Nephron progenitor cell (in vitro differentiated cells): ENCODE results near the gene RAB4B.

Experiments used
- DNase-seq: peaks from one replicate; pipeline ENCODE4 v3.0.0; 2021
- H3K27ac Mint-ChIP-seq: 2 replicates; pipeline ENCODE4 v1.8.0; 2021; ENCODE audit warnings: mild to moderate bottlenecking, moderate library complexity, mixed read lengths
- H3K27me3 Mint-ChIP-seq: 2 replicates; pipeline ENCODE4 v1.8.0; 2021; ENCODE audit warnings: mild to moderate bottlenecking, low read depth, mixed read lengths; ENCODE audit not compliant: poor library complexity
- H3K36me3 Mint-ChIP-seq: 2 replicates; pipeline ENCODE4 v1.8.0; 2021; ENCODE audit warnings: low read depth, mixed read lengths
- H3K4me1 Mint-ChIP-seq: 2 replicates; pipeline ENCODE4 v1.8.0; 2021; ENCODE audit warnings: mixed read lengths
- H3K4me3 Mint-ChIP-seq: 2 replicates; pipeline ENCODE4 v1.8.0; 2021; ENCODE audit warnings: mild to moderate bottlenecking, moderate library complexity, mixed read lengths
- H3K9me3 Mint-ChIP-seq: 2 replicates; pipeline ENCODE4 v1.8.0; 2021; ENCODE audit warnings: mild to moderate bottlenecking, moderate library complexity, mixed read lengths
- TF ChIP-seq, protein P1 (sequence below): fragments of 200-600 bp; sonication (generic); IDR thresholded peaks from 2 replicates; pipeline ENCODE4 v1.5.0; 2021; ENCODE audit warnings: antibody characterized with exemption

The RAB4B gene

DNA sequence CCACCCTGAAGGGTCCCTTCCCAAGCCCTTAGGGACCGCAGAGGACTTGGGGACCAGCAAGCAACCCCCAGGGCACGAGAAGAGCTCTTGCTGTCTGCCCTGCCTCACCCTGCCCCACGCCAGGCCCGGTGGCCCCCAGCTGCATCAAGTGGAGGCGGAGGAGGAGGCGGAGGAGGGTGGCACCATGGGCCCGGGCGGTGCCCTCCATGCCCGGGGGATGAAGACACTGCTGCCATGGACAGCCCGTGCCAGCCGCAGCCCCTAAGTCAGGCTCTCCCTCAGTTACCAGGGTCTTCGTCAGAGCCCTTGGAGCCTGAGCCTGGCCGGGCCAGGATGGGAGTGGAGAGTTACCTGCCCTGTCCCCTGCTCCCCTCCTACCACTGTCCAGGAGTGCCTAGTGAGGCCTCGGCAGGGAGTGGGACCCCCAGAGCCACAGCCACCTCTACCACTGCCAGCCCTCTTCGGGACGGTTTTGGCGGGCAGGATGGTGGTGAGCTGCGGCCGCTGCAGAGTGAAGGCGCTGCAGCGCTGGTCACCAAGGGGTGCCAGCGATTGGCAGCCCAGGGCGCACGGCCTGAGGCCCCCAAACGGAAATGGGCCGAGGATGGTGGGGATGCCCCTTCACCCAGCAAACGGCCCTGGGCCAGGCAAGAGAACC is 22.4 kb downstream of the RAB4B start:
- no peak for DNase-seq
- Mint-ChIP-seq H3K27ac (peak overlapping the region; percentile 98), H3K4me1 (peaks cover 60% of the 10 kb centered on the region), H3K36me3 (peaks cover 9% of the 10 kb centered on the region), H3K4me3 (peak overlapping the region; percentile 97), H3K27me3 (no peaks in the 10 kb centered on the region), H3K9me3 (no peaks in the 10 kb centered on the region)
- TF ChIP-seq, protein P1, sequence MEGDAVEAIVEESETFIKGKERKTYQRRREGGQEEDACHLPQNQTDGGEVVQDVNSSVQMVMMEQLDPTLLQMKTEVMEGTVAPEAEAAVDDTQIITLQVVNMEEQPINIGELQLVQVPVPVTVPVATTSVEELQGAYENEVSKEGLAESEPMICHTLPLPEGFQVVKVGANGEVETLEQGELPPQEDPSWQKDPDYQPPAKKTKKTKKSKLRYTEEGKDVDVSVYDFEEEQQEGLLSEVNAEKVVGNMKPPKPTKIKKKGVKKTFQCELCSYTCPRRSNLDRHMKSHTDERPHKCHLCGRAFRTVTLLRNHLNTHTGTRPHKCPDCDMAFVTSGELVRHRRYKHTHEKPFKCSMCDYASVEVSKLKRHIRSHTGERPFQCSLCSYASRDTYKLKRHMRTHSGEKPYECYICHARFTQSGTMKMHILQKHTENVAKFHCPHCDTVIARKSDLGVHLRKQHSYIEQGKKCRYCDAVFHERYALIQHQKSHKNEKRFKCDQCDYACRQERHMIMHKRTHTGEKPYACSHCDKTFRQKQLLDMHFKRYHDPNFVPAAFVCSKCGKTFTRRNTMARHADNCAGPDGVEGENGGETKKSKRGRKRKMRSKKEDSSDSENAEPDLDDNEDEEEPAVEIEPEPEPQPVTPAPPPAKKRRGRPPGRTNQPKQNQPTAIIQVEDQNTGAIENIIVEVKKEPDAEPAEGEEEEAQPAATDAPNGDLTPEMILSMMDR: no peak

GRCh38 chr19:40800997-40801377 is 22.9 kb downstream of the RAB4B start:
- Mint-ChIP-seq H3K27ac (no peak overlapping the region), H3K4me3 (peak overlapping the region; percentile 20), H3K36me3 (peaks cover 9% of the 10 kb centered on the region), H3K4me1 (peaks cover 65% of the 10 kb centered on the region), H3K27me3 (peaks cover under 1% of the 10 kb centered on the region), H3K9me3 (no peaks in the 10 kb centered on the region)
- TF ChIP-seq, protein P1: no peak
- no peak for DNase-seq

DNA sequence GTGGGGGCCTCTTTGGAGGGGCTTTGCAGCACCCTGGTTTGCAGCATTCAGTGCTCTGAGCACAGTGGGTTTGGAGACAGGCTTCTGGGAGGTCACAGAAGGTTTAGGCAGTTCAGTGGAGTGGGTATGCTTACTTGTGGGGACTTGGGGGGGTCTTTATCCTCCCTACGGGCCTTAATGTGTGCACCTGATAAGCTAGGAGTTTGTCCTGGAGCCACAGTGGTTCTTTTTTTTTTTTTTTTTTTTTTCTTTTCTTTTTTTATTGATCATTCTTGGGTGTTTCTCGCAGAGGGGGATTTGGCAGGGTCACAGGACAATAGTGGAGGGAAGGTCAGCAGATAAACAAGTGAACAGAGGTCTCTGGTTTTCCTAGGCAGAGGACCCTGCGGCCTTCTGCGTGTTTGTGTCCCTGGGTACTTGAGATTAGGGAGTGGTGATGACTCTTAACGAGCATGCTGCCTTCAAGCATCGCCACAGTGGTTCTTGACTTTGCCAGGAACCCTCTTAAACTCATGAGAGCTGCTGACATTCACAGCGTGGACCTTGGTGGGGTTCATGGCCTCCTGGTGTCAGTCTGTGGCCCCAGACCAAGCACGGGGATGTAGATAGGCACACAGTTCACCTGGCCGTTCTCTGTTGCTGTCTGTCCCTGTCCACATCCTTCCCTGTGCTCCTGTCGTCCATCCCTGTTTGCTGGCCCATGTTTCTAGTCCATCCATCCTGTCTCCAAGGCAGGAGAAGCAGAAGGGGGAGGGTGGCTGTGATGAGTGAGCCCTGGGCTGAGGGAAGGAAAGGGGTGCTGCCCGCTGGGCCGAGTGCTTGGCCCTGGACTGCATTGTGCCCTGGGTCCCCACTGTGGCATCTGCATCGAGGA is 23.6 kb downstream of the RAB4B start:
- Mint-ChIP-seq H3K36me3 (peaks cover 9% of the 10 kb centered on the region), H3K9me3 (no peaks in the 10 kb centered on the region), H3K27me3 (peaks cover 3% of the 10 kb centered on the region), H3K27ac (peak overlapping the region; percentile 51), H3K4me1 (peaks cover 72% of the 10 kb centered on the region), H3K4me3 (peak overlapping the region; percentile 62)
- DNase-seq: no peak
- TF ChIP-seq, protein P1: no peak

DNA sequence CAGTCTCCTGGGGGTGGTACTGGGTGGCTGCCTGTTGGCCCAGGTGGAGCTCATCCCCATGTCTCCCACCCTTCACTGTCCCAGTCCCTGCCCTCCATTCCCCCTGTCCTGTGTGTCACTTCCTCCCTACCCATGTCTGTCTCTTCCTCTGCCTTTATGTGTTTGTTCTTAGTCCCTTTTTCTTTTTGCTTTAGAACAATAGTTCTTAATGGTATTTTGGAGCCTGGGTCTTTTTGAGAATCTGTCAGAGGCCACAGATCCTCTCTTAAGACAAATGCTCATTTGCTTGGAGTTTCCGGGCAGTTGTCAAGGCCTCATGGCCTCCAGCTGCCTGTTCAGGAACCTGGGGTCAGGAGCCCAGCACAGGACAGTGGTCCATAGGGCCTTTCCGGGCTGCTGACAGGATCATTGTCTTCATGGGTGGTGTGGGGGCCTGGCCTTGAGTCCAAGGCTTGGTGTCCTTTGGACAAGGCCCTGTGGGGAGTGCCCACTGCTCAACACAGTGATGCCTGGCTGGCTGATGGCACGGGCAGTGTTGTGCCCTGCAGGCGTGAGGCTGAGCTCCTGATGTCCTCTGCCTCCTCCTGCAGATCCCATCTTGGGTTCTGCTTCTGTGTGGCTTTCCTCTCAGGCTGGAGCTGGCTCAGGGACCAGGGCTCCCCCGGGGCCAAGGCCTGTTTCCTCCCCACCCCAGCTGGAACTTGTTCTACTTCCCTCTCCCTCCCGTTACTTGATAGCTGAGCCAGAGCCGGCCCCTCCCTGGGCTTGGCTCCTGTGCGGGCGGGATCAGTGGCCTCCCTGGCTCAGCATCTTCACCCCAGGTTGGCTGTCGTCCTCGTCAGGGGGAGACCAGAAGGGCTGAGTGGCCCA is 24.5 kb downstream of the RAB4B start:
- Mint-ChIP-seq H3K9me3 (no peaks in the 10 kb centered on the region), H3K4me1 (peaks cover 81% of the 10 kb centered on the region), H3K36me3 (peaks cover 16% of the 10 kb centered on the region), H3K27me3 (peaks cover 3% of the 10 kb centered on the region), H3K4me3 (peak overlapping the region; percentile 57), H3K27ac (peak overlapping the region; percentile 92)
- no peak for DNase-seq
- TF ChIP-seq, protein P1: no peak

GRCh38 chr19:40803170-40803856 is 25.3 kb downstream of the RAB4B start:
- Mint-ChIP-seq H3K36me3 (peaks cover 20% of the 10 kb centered on the region), H3K27me3 (peaks cover 3% of the 10 kb centered on the region), H3K4me1 (peaks cover 81% of the 10 kb centered on the region), H3K27ac (peak overlapping the region; percentile 92), H3K9me3 (no peaks in the 10 kb centered on the region), H3K4me3 (peak overlapping the region; percentile 57)
- TF ChIP-seq, protein P1: no peak
- DNase-seq: no peak
